ENCODE measurements around the gene CCDC167.

- TF ChIP-seq CTCF (IDR thresholded peaks at IDR 0.05; ENCODE audit: poor library complexity, severe bottlenecking), result no peak
- no peak for TF ChIP-seq EZH2 (IDR thresholded peaks at IDR 0.05; ENCODE audit: borderline replicate concordance, insufficient read depth, low read length, poor library complexity, severe bottlenecking)
- TF ChIP-seq TAF1 (IDR thresholded peaks at IDR 0.05; ENCODE audit: low read depth), result no peak
- TF ChIP-seq REST (IDR thresholded peaks at IDR 0.05; ENCODE audit: borderline replicate concordance), result no peak
Measured at GRCh38 chr6:37540029-37540352, 40.3 kb upstream of the CCDC167 start.

All from neural cell (in vitro differentiated cells).